ENCODE results near the gene WIF1. TPM values are rescaled to one million over a fixed set of nuclear protein-coding genes. Genes with fewer than 3 reads are reported as not detected.

WIF1 gene
- total RNA-seq, 1 experiment from 2014 or later: not detected

GRCh38 chr12:65015850-65016249 is 105.3 kb downstream of the WIF1 start:
- intact Hi-C loops (cut with micrococcal nuclease): no loop called here
- H3K27me3 ChIP-seq (ENCODE audit: low read length): peaks cover 8% of the 10 kb centered on the region; the same call in 1 of the 2 replicates

DNA sequence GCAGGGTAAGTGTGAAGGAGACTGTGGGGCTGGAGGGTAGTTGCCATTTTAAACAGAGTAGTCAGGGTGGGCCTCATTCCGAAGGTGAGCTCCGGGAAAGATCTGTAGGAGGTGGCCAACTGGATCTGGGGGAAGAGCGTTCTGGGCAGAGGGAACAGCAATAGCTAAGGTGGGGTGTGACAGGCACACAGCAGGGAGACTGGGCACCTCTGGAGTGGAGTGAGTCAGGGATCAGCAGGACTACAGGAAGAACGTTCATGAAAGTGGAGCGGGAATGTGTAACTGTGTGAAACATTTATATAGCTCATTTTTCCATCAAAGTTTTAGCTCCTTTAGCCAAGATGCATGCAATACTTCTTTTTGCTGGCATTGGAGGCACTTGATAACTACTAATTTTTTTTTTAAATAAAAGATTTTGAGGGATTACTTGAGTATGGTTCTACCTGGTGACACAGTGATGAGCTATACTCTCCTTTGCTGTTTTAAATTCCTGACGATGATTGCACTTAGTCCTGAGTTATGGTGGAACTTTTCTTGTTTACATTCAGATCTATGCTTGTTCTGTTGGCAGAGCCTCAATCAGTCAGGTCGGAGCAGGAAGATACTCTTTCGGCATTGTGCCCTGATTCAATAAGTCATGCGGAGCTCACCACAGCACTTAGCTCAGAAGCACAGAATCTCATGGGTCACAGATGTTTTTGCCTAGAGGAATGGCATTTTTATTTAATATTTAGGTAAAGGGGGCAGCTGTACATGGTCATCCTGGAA is 106.4 kb downstream of the WIF1 start:
- H3K9ac ChIP-seq (ENCODE audit: low read length): no peak overlapping the region
- no peaks in the 10 kb centered on the region for H3K9me2 ChIP-seq (replicated peaks; ENCODE audit: low read length)
- H3K27me3 ChIP-seq (ENCODE audit: low read length): peaks cover 8% of the 10 kb centered on the region; the same call in 1 of the 2 replicates
- H2AFZ ChIP-seq (ENCODE audit: low read length): no peak overlapping the region
- ChIA-PET CTCF (no interaction called here), POLR2A (ENCODE audit: unreplicated experiment) (no interaction called here)
- no peak overlapping the region for H3K27ac ChIP-seq (ENCODE audit: low read length)
- no TSS peak for BruUV-seq (replicated peaks)
- DNase-seq (no peak), ATAC-seq (peak; percentile 42)
- TF ChIP-seq CTCF (conservative IDR thresholded peaks at IDR 0.05; ENCODE audit: low read depth, low read length): no peak
- TF ChIP-seq EZH2phosphoT487 (IDR thresholded peaks at IDR 0.05; ENCODE audit: borderline replicate concordance, low read length): no peak
- no peak for TF ChIP-seq EZH2 (IDR thresholded peaks at IDR 0.05; ENCODE audit: low read length, unreplicated experiment)
- H3K9me3 ChIP-seq (ENCODE audit: low read length): no peaks in the 10 kb centered on the region
- H3F3A ChIP-seq (ENCODE audit: low read length, unreplicated experiment): no peaks in the 10 kb centered on the region
- H3K79me2 ChIP-seq (ENCODE audit: low read length): no peaks in the 10 kb centered on the region
- H3K4me2 ChIP-seq (ENCODE audit: low read length): no peak overlapping the region
- no peaks in the 10 kb centered on the region for H3K4me1 ChIP-seq (ENCODE audit: insufficient read depth, low read length)
- H3K36me3 ChIP-seq (ENCODE audit: low read depth, low read length): no peaks in the 10 kb centered on the region
- intact Hi-C loops (cut with micrococcal nuclease): no loop called here
- no peaks in the 10 kb centered on the region for H4K20me1 ChIP-seq (ENCODE audit: low read length)
- H3K4me3 ChIP-seq (ENCODE audit: low read length): no peak overlapping the region

More at GRCh38 chr12:65015850-65016249, 105.3 kb downstream of the WIF1 start:
- Histone ChIP-seq H4K20me1 (ENCODE audit: low read length) (no peaks in the 10 kb centered on the region), H2AFZ (ENCODE audit: low read length) (no peak overlapping the region), H3K4me2 (ENCODE audit: low read length) (no peak overlapping the region), H3K36me3 (ENCODE audit: low read depth, low read length) (no peaks in the 10 kb centered on the region), H3F3A (ENCODE audit: low read length, unreplicated experiment) (no peaks in the 10 kb centered on the region), H3K9ac (ENCODE audit: low read length) (no peak overlapping the region), H3K4me3 (ENCODE audit: low read length) (no peak overlapping the region), H3K4me1 (ENCODE audit: insufficient read depth, low read length) (no peaks in the 10 kb centered on the region), H3K79me2 (ENCODE audit: low read length) (no peaks in the 10 kb centered on the region), H3K27ac (ENCODE audit: low read length) (no peak overlapping the region), H3K9me2 (replicated peaks; ENCODE audit: low read length) (no peaks in the 10 kb centered on the region), H3K9me3 (ENCODE audit: low read length) (no peaks in the 10 kb centered on the region)
- no peak for ATAC-seq
- no peak for DNase-seq
- BruUV-seq (replicated peaks): no TSS peak
- POLR2A ChIA-PET (ENCODE audit: unreplicated experiment): no interaction called here
- CTCF ChIA-PET: no interaction called here
- TF ChIP-seq EZH2phosphoT487 (IDR thresholded peaks at IDR 0.05; ENCODE audit: borderline replicate concordance, low read length): no peak
- no peak for TF ChIP-seq CTCF (conservative IDR thresholded peaks at IDR 0.05; ENCODE audit: low read depth, low read length)
- no peak for TF ChIP-seq EZH2 (IDR thresholded peaks at IDR 0.05; ENCODE audit: low read length, unreplicated experiment)

DNA sequence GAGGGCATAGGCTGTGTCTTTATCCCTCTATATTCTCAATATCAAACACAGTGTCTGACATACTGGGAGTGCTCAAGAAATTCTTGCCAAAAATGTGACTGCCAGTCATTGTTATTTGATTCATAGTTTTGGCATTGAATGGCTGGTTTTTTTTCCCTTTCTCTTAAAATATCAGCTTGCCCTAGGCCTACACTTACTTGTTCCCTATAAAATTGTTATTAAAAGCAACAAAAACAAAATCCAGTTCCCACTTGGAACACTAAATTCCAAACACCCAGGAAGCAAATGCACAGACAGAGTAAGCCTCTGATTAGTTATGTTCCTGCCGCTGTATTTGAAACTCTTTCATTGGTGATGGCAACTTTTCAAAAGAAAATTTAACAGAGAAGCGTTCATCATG is 110.7 kb downstream of the WIF1 start:
- 0 out of 2 replicates have a peak, but pooled peaks cover 2% of the 10 kb centered on the region for H3K27me3 ChIP-seq (ENCODE audit: low read length)
- H4K20me1 ChIP-seq (ENCODE audit: low read length): no peaks in the 10 kb centered on the region
- CTCF ChIA-PET: no interaction called here
- ATAC-seq: peak; percentile 61
- no peak overlapping the region for H3K27ac ChIP-seq (ENCODE audit: low read length)
- no peak overlapping the region for H3K4me3 ChIP-seq (ENCODE audit: low read length)
- no peaks in the 10 kb centered on the region for H3K36me3 ChIP-seq (ENCODE audit: low read depth, low read length)
- POLR2A ChIA-PET (ENCODE audit: unreplicated experiment): no interaction called here
- TF ChIP-seq EZH2 (IDR thresholded peaks at IDR 0.05; ENCODE audit: low read length, unreplicated experiment): no peak
- TF ChIP-seq CTCF (conservative IDR thresholded peaks at IDR 0.05; ENCODE audit: low read depth, low read length): no peak
- TF ChIP-seq EZH2phosphoT487 (IDR thresholded peaks at IDR 0.05; ENCODE audit: borderline replicate concordance, low read length): no peak
- no peaks in the 10 kb centered on the region for H3K79me2 ChIP-seq (ENCODE audit: low read length)
- no peak overlapping the region for H3K4me2 ChIP-seq (ENCODE audit: low read length)
- H3F3A ChIP-seq (ENCODE audit: low read length, unreplicated experiment): no peaks in the 10 kb centered on the region
- H3K9me2 ChIP-seq (replicated peaks; ENCODE audit: low read length): no peaks in the 10 kb centered on the region
- H3K9me3 ChIP-seq (ENCODE audit: low read length): no peaks in the 10 kb centered on the region
- no TSS peak for BruUV-seq (replicated peaks)
- H3K4me1 ChIP-seq (ENCODE audit: insufficient read depth, low read length): no peaks in the 10 kb centered on the region
- no peak overlapping the region for H3K9ac ChIP-seq (ENCODE audit: low read length)
- H2AFZ ChIP-seq (ENCODE audit: low read length): no peak overlapping the region
- intact Hi-C loops (cut with micrococcal nuclease): no loop called here
- DNase-seq: peak; percentile 14
